ENCODE data around the gene ABI3. TPM values are rescaled to one million over a fixed set of nuclear protein-coding genes. Genes with fewer than 3 reads are reported as not detected.
"Not testable (repeated sequence)": the region's sequence is repeated elsewhere in the genome, so short reads cannot be mapped to it uniquely, and the experiment has no call there.

ABI3 gene
- total RNA-seq, 1 experiment from 2014 or later, result not detected

- POLR2A ChIA-PET, result interaction anchor here (1.4 kb wide), 1 partner anchor 21 kb away, joined by 6 read pairs; no protein-coding TSS in a partner anchor
- no peak for DNase-seq (ENCODE audit: low read depth, low spot score)
- in situ Hi-C loops (cut with HindIII; ENCODE audit: low pct_unique_long_range_greater_than_20kb, low sequenced_read_pairs), result no loop called here
- ATAC-seq, result peak; percentile 28
- TF ChIP-seq, protein P1, sequence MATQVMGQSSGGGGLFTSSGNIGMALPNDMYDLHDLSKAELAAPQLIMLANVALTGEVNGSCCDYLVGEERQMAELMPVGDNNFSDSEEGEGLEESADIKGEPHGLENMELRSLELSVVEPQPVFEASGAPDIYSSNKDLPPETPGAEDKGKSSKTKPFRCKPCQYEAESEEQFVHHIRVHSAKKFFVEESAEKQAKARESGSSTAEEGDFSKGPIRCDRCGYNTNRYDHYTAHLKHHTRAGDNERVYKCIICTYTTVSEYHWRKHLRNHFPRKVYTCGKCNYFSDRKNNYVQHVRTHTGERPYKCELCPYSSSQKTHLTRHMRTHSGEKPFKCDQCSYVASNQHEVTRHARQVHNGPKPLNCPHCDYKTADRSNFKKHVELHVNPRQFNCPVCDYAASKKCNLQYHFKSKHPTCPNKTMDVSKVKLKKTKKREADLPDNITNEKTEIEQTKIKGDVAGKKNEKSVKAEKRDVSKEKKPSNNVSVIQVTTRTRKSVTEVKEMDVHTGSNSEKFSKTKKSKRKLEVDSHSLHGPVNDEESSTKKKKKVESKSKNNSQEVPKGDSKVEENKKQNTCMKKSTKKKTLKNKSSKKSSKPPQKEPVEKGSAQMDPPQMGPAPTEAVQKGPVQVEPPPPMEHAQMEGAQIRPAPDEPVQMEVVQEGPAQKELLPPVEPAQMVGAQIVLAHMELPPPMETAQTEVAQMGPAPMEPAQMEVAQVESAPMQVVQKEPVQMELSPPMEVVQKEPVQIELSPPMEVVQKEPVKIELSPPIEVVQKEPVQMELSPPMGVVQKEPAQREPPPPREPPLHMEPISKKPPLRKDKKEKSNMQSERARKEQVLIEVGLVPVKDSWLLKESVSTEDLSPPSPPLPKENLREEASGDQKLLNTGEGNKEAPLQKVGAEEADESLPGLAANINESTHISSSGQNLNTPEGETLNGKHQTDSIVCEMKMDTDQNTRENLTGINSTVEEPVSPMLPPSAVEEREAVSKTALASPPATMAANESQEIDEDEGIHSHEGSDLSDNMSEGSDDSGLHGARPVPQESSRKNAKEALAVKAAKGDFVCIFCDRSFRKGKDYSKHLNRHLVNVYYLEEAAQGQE (IDR thresholded peaks at IDR 0.05; ENCODE audit: insufficient read depth in 1 of 2, low read depth in 2 of 2, low read length in 1 of 2), result no peak
- TF ChIP-seq SIN3A (IDR thresholded peaks at IDR 0.05; ENCODE audit: borderline replicate concordance, insufficient read depth, low read depth, low read length) (no peak), POLR2AphosphoS5 (IDR thresholded peaks at IDR 0.05; ENCODE audit: low read depth, low read length) (no peak), CTCF (IDR thresholded peaks at IDR 0.05) (no peak), TCF7L2 (IDR thresholded peaks at IDR 0.05; ENCODE audit: low read depth, low read length) (no peak)
- Histone ChIP-seq H3K27ac (ENCODE audit: low read length) (peak overlapping the region; percentile 29), H3K4me1 (ENCODE audit: control insufficient read depth, insufficient read depth, low read length) (no peaks in the 10 kb centered on the region), H3K4me3 (ENCODE audit: low read depth in 2 of 2, low read length in 2 of 2) (peak overlapping the region; percentile 50 to 76), H3K9me3 (ENCODE audit: control insufficient read depth, insufficient read depth, low read depth, low read length) (no peaks in the 10 kb centered on the region), H3K27me3 (ENCODE audit: control insufficient read depth, insufficient read depth, low read length) (no peaks in the 10 kb centered on the region), H3K36me3 (ENCODE audit: control insufficient read depth, insufficient read depth, low read length) (no peaks in the 10 kb centered on the region)
- intact Hi-C loops (cut with micrococcal nuclease; ENCODE audit: unreplicated experiment), result no loop called here
- CTCF ChIA-PET, result interaction anchor here (0.5 to 0.9 kb wide), 4 partner anchors 31 to 230 kb away, joined by 3 to 5 read pairs (median 3); partner anchors contain the start of gene PHOSPHO1
- no TSS peak for BruUV-seq (replicated peaks)
Observed at GRCh38 chr17:49260817-49261291, 50.3 kb downstream of the ABI3 start.

DNA sequence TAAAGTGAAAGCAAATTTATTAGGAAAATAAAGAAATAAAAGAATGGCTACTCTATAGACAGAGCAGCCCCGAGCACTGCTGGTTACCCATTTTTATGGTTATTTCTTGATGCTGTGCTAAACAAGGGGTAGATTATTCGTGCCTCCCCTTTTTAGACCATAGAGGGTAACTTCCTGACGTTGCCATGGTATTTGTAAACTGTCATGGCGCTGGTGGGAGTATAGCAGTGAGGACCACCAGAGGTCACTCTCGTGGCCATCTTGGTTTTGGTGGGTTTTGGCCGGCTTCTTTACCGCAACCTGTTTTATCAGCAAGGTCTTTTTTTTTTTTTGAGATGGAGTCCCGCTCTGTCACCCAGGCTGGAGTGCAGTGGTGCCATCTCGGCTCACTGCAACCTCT is 51.0 kb downstream of the ABI3 start:
- CTCF ChIA-PET; intact Hi-C loops (cut with micrococcal nuclease; ENCODE audit: unreplicated experiment): not testable (repeated sequence)

GRCh38 chr17:49266233-49266632 is 55.7 kb downstream of the ABI3 start:
- intact Hi-C loops (cut with micrococcal nuclease; ENCODE audit: unreplicated experiment), result no loop called here
- ChIA-PET POLR2A (no interaction called here), CTCF (interaction anchor here (0.7 kb wide), 1 partner anchor 230 kb away, joined by 4 read pairs; no protein-coding TSS in a partner anchor)
- Histone ChIP-seq H3K36me3 (ENCODE audit: control insufficient read depth, insufficient read depth, low read length) (no peaks in the 10 kb centered on the region), H3K9me3 (ENCODE audit: control insufficient read depth, insufficient read depth, low read depth, low read length) (no peaks in the 10 kb centered on the region), H3K27me3 (ENCODE audit: control insufficient read depth, insufficient read depth, low read length) (no peaks in the 10 kb centered on the region), H3K4me1 (ENCODE audit: control insufficient read depth, insufficient read depth, low read length) (no peaks in the 10 kb centered on the region), H3K27ac (ENCODE audit: low read length) (no peak overlapping the region), H3K4me3 (ENCODE audit: low read depth in 2 of 2, low read length in 2 of 2) (no peak overlapping the region)
- TF ChIP-seq, protein P1 (IDR thresholded peaks at IDR 0.05; ENCODE audit: insufficient read depth in 1 of 2, low read depth in 2 of 2, low read length in 1 of 2), result no peak
- TF ChIP-seq CTCF (IDR thresholded peaks at IDR 0.05), result no peak
- no peak for TF ChIP-seq TCF7L2 (IDR thresholded peaks at IDR 0.05; ENCODE audit: low read depth, low read length)
- no peak for TF ChIP-seq SIN3A (IDR thresholded peaks at IDR 0.05; ENCODE audit: borderline replicate concordance, insufficient read depth, low read depth, low read length)
- no peak for TF ChIP-seq POLR2AphosphoS5 (IDR thresholded peaks at IDR 0.05; ENCODE audit: low read depth, low read length)
- no TSS peak for BruUV-seq (replicated peaks)
- DNase-seq (ENCODE audit: low read depth, low spot score) (no peak), ATAC-seq (no peak)
- in situ Hi-C loops (cut with HindIII; ENCODE audit: low pct_unique_long_range_greater_than_20kb, low sequenced_read_pairs), result no loop called here

More for the DNA sequence above, 51.0 kb downstream of the ABI3 start:
- POLR2A ChIA-PET, result interaction anchor here (1.4 kb wide), 1 partner anchor 22 kb away, joined by 6 read pairs; no protein-coding TSS in a partner anchor
- H3K27me3 ChIP-seq (ENCODE audit: control insufficient read depth, insufficient read depth, low read length); in situ Hi-C loops (cut with HindIII; ENCODE audit: low pct_unique_long_range_greater_than_20kb, low sequenced_read_pairs); H3K27ac ChIP-seq (ENCODE audit: low read length); BruUV-seq (replicated peaks); H3K36me3 ChIP-seq (ENCODE audit: control insufficient read depth, insufficient read depth, low read length); H3K4me1 ChIP-seq (ENCODE audit: control insufficient read depth, insufficient read depth, low read length); ATAC-seq; DNase-seq (ENCODE audit: low read depth, low spot score); H3K9me3 ChIP-seq (ENCODE audit: control insufficient read depth, insufficient read depth, low read depth, low read length); H3K4me3 ChIP-seq (ENCODE audit: low read depth in 2 of 2, low read length in 2 of 2): not testable (repeated sequence)

Measured in Panc1 (cell line).